Measurements from ENCODE around the gene SZT2. TPM values are rescaled to one million over a fixed set of nuclear protein-coding genes. Genes with fewer than 3 reads are reported as not detected.

The SZT2 gene
- total and polyA plus RNA-seq, 2 of the 13 experiments (the other 11 are each of a cell fraction or from before 2014, with no cell fraction given) = 8.0 to 8.8 TPM

- peak; percentile 80 for TF ChIP-seq ZNF18 (CRISPR knock-in tag; IDR thresholded peaks at IDR 0.05; ENCODE audit: insufficient replicate concordance)
- no peak for TF ChIP-seq SIX4 (CRISPR knock-in tag; IDR thresholded peaks at IDR 0.05)
- TF ChIP-seq BRCA1 (CRISPR knock-in tag; IDR thresholded peaks at IDR 0.05) = peak; percentile 52; the same call in 1 of the 2 replicates
- peak; percentile 44 for TF ChIP-seq ZSCAN29 (CRISPR knock-in tag; conservative IDR thresholded peaks at IDR 0.05)
- peak; percentile 25 for TF ChIP-seq ZFP90 (CRISPR knock-in tag; IDR thresholded peaks at IDR 0.05; ENCODE audit: borderline replicate concordance)
- TF ChIP-seq ZNF720 (CRISPR knock-in tag; IDR thresholded peaks at IDR 0.05) = no peak
- TF ChIP-seq ZBTB42 (CRISPR knock-in tag; IDR thresholded peaks at IDR 0.05) = peak; percentile 72; the same call in 1 of the 2 replicates
- TF ChIP-seq ZNF512B (CRISPR knock-in tag; IDR thresholded peaks at IDR 0.05; ENCODE audit: borderline replicate concordance) = no peak
- no peak for TF ChIP-seq STAT5B (CRISPR knock-in tag; IDR thresholded peaks at IDR 0.05)
- TF ChIP-seq NCOA1 (CRISPR knock-in tag; IDR thresholded peaks at IDR 0.05) = 0 out of 2 replicates have a peak, but pooled peaks have one; percentile 52
- TF ChIP-seq KDM3A (CRISPR knock-in tag; IDR thresholded peaks at IDR 0.05; ENCODE audit: low read depth) = 0 out of 2 replicates have a peak, but pooled peaks have one; percentile 10
- no peak for TF ChIP-seq SNAPC5 (CRISPR knock-in tag; IDR thresholded peaks at IDR 0.05; ENCODE audit: borderline replicate concordance)
- no peak for TF ChIP-seq SETDB1 (CRISPR knock-in tag; IDR thresholded peaks at IDR 0.05; ENCODE audit: borderline replicate concordance)
- TF ChIP-seq ZNF431 (CRISPR knock-in tag; IDR thresholded peaks at IDR 0.05; ENCODE audit: borderline replicate concordance, low read depth) = peak; percentile 28; the same call in 1 of the 2 replicates
- no peak for TF ChIP-seq SP1 (IDR thresholded peaks at IDR 0.05)
- TF ChIP-seq SP1 (CRISPR knock-in tag; IDR thresholded peaks at IDR 0.05) = peak; percentile 74
- peak; percentile 31 for TF ChIP-seq ZNF350 (CRISPR knock-in tag; IDR thresholded peaks at IDR 0.05; ENCODE audit: borderline replicate concordance, low read depth)
- 0 out of 2 replicates have a peak, but pooled peaks have one; percentile 70 for TF ChIP-seq STAT6 (CRISPR knock-in tag; IDR thresholded peaks at IDR 0.05; ENCODE audit: borderline replicate concordance)
- no peak for TF ChIP-seq HNRNPH1 (optimal IDR thresholded peaks at IDR 0.05; ENCODE audit: low read depth, low read length)
- peak; percentile 78; the same call in 1 of the 2 replicates for TF ChIP-seq ZNF816 (CRISPR knock-in tag; IDR thresholded peaks at IDR 0.05; ENCODE audit: borderline replicate concordance)
- TF ChIP-seq FLYWCH1 (CRISPR knock-in tag; IDR thresholded peaks at IDR 0.05) = no peak
These were observed 40.7 kb upstream of the SZT2 start (continued) for GRCh38 chr1:43348809-43349593.
